Activated CD4-positive, alpha-beta T cell treated with anti-CD3 and anti-CD28 coated beads for 48 hours (primary cell): ENCODE data around the gene RAD51AP1.
"Not testable (repeated sequence)": the region's sequence is repeated elsewhere in the genome, so short reads cannot be mapped to it uniquely, and the experiment has no call there.

Source experiments
- DNase-seq: peaks from one replicate; pipeline ENCODE4 v3.0.0-alpha.2; 2020

The RAD51AP1 gene

GRCh38 chr12:4538207-4539160 is at the start of gene RAD51AP1:
Gene RAD51AP1 (plus strand): TSS chr12:4538890. CDS start chr12:4538940, 50 bp downstream.
- peak; percentile 97 for DNase-seq

GRCh38 chr12:4489556-4489955 is 49.1 kb upstream of the RAD51AP1 start:
- DNase-seq = no peak

GRCh38 chr12:4490973-4491372 is 47.7 kb upstream of the RAD51AP1 start:
- no peak for DNase-seq

GRCh38 chr12:4496145-4496838 is 42.4 kb upstream of the RAD51AP1 start:
- DNase-seq = no peak

GRCh38 chr12:4499186-4499585 is 39.5 kb upstream of the RAD51AP1 start:
- no peak for DNase-seq

GRCh38 chr12:4505376-4505986 is 33.2 kb upstream of the RAD51AP1 start:
- no peak for DNase-seq

- no peak for DNase-seq
Observed at GRCh38 chr12:4506430-4506829, 32.3 kb upstream of the RAD51AP1 start.

GRCh38 chr12:4506870-4507269 is 31.8 kb upstream of the RAD51AP1 start:
- no peak for DNase-seq

GRCh38 chr12:4508503-4508902 is 30.2 kb upstream of the RAD51AP1 start:
- DNase-seq = not testable (repeated sequence)

- DNase-seq = not testable (repeated sequence)
Observed at GRCh38 chr12:4509269-4509668, 29.4 kb upstream of the RAD51AP1 start.

GRCh38 chr12:4518106-4518728 is 20.5 kb upstream of the RAD51AP1 start:
- no peak for DNase-seq

GRCh38 chr12:4523443-4523842 is 15.2 kb upstream of the RAD51AP1 start:
- not testable (repeated sequence) for DNase-seq

- no peak for DNase-seq
Observed at GRCh38 chr12:4526923-4527546, 11.7 kb upstream of the RAD51AP1 start.

- DNase-seq = no peak
Observed at GRCh38 chr12:4530160-4530559, 8.5 kb upstream of the RAD51AP1 start.

GRCh38 chr12:4530982-4531586 is 7.6 kb upstream of the RAD51AP1 start:
- DNase-seq = no peak

GRCh38 chr12:4535092-4535491 is 3.6 kb upstream of the RAD51AP1 start:
- DNase-seq = no peak

- DNase-seq = no peak
Observed at GRCh38 chr12:4535871-4536270, 2.8 kb upstream of the RAD51AP1 start.

- no peak for DNase-seq
Observed at GRCh38 chr12:4539167-4539870, 629 bp downstream of the RAD51AP1 start.

- DNase-seq = no peak
Observed at GRCh38 chr12:4540170-4540569, 1.5 kb downstream of the RAD51AP1 start.

- no peak for DNase-seq
Observed at GRCh38 chr12:4540638-4541037, 1.9 kb downstream of the RAD51AP1 start.

- DNase-seq = no peak
Observed at GRCh38 chr12:4545195-4545594, 6.5 kb downstream of the RAD51AP1 start.
